DOHH2 (cell line): ENCODE results near the gene APLP2.

Source experiments
- H3F3A ChIP-seq: fragments of 200-600 bp; sonication (generic), shearing (Covaris generic); 2 replicates; pipeline ENCODE4 v1.6.0; 2016; ENCODE audit warnings: antibody characterized with exemption, mild to moderate bottlenecking; ENCODE audit not compliant: control insufficient read depth, insufficient read depth
- H3K27ac ChIP-seq: fragments of 200-600 bp; sonication (generic); 2 replicates; pipeline ENCODE4 v1.5.1; 2014; ENCODE audit warnings: low read depth, mild to moderate bottlenecking, low read length, moderate library complexity
- H3K27me3 ChIP-seq: fragments of 200-600 bp; sonication (generic); 2 replicates; pipeline ENCODE4 v1.6.1; 2014; ENCODE audit warnings: mild to moderate bottlenecking, low read length, mixed read lengths; ENCODE audit not compliant: control insufficient read depth
- H3K36me3 ChIP-seq: fragments of 200-600 bp; sonication (generic); 2 replicates; pipeline ENCODE4 v1.6.1; 2014; ENCODE audit warnings: mild to moderate bottlenecking, low read length, moderate library complexity, mixed read lengths; ENCODE audit not compliant: control insufficient read depth
- H3K4me1 ChIP-seq: fragments of 200-600 bp; sonication (generic); 2 replicates; pipeline ENCODE4 v1.6.1; 2014; ENCODE audit warnings: mild to moderate bottlenecking, low read length, mixed read lengths; ENCODE audit not compliant: control insufficient read depth
- H3K4me2 ChIP-seq: fragments of 200-600 bp; sonication (generic); 2 replicates; pipeline ENCODE4 v1.6.0; 2014; ENCODE audit warnings: mild to moderate bottlenecking, low read length, moderate library complexity
- H3K4me3 ChIP-seq: fragments of 200-600 bp; sonication (generic); 2 replicates; pipeline ENCODE4 v1.5.1; 2014; ENCODE audit warnings: mild to moderate bottlenecking, low read length, mixed read lengths
- H3K79me2 ChIP-seq: fragments of 200-600 bp; sonication (generic); 2 replicates; pipeline ENCODE4 v1.6.1; 2014; ENCODE audit warnings: mild to moderate bottlenecking, low read length, mixed read lengths; ENCODE audit not compliant: control insufficient read depth
- H3K9me2 ChIP-seq: fragments of 200-600 bp; sonication (generic); replicated peaks from 2 replicates; pipeline ENCODE4 v1.6.1; 2014; ENCODE audit warnings: mild to moderate bottlenecking, low read length, mixed read lengths; ENCODE audit not compliant: control insufficient read depth
- H3K9me3 ChIP-seq: fragments of 200-600 bp; sonication (generic); 2 replicates; pipeline ENCODE4 v1.6.1; 2014; ENCODE audit warnings: antibody characterized with exemption, low read length, mixed read lengths; ENCODE audit not compliant: control insufficient read depth, insufficient read depth
- H4K20me1 ChIP-seq: fragments of 200-600 bp; sonication (generic); 2 replicates; pipeline ENCODE4 v1.6.0; 2014; ENCODE audit warnings: low read depth, mild to moderate bottlenecking, antibody characterized with exemption, low read length, moderate library complexity; ENCODE audit not compliant: control insufficient read depth, insufficient read depth
- EZH2phosphoT487 ChIP-seq: fragments of 200-600 bp; sonication (generic); IDR thresholded peaks from 2 replicates; pipeline ENCODE4 v1.6.1; 2017; ENCODE audit warnings: borderline replicate concordance, mild to moderate bottlenecking, antibody characterized with exemption, low read length, moderate library complexity, mixed read lengths
- TF ChIP-seq, protein P1 (sequence below): fragments of 200-600 bp; sonication (generic); IDR thresholded peaks from one replicate; pipeline ENCODE4 v1.5.1; 2014; ENCODE audit warnings: antibody characterized with exemption, mild to moderate bottlenecking, low read depth, low read length; ENCODE audit not compliant: poor library complexity, severe bottlenecking

APLP2 gene

DNA sequence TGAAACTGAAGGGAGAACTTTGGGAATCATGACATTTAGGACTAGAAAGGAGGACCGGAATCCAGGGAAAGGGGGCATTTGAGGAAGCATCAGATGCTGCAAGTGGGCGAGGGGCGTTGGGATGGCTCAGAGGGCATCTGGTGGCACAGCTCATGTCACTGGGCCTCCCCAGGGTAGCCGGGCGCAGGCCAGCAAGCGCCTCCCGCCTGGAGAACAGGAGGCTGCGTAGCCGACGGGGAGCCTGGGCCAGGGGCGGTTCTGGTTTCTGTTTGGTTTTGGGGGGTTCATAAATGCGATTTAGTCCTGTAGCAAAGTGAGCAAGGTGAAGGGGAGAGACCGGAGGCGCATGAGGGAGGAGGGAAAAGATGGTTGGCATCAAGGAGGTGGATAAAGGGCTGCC lies 89.4 kb downstream of the APLP2 start:
- Histone ChIP-seq H3K36me3 (peaks cover 42% of the 10 kb centered on the region), H3K27me3 (0 out of 2 replicates have a peak, but pooled peaks cover 3% of the 10 kb centered on the region), H3K4me1 (peaks cover 52% of the 10 kb centered on the region), H3F3A (peaks cover 22% of the 10 kb centered on the region), H3K9me3 (no peaks in the 10 kb centered on the region), H4K20me1 (peaks cover 11% of the 10 kb centered on the region), H3K9me2 (no peaks in the 10 kb centered on the region), H3K4me2 (peak overlapping the region; percentile 43), H3K27ac (no peak overlapping the region), H3K79me2 (peaks cover 43% of the 10 kb centered on the region), H3K4me3 (peak overlapping the region; percentile 76)
- no peak for TF ChIP-seq EZH2phosphoT487
- TF ChIP-seq, protein P1, sequence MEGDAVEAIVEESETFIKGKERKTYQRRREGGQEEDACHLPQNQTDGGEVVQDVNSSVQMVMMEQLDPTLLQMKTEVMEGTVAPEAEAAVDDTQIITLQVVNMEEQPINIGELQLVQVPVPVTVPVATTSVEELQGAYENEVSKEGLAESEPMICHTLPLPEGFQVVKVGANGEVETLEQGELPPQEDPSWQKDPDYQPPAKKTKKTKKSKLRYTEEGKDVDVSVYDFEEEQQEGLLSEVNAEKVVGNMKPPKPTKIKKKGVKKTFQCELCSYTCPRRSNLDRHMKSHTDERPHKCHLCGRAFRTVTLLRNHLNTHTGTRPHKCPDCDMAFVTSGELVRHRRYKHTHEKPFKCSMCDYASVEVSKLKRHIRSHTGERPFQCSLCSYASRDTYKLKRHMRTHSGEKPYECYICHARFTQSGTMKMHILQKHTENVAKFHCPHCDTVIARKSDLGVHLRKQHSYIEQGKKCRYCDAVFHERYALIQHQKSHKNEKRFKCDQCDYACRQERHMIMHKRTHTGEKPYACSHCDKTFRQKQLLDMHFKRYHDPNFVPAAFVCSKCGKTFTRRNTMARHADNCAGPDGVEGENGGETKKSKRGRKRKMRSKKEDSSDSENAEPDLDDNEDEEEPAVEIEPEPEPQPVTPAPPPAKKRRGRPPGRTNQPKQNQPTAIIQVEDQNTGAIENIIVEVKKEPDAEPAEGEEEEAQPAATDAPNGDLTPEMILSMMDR: no peak

DNA sequence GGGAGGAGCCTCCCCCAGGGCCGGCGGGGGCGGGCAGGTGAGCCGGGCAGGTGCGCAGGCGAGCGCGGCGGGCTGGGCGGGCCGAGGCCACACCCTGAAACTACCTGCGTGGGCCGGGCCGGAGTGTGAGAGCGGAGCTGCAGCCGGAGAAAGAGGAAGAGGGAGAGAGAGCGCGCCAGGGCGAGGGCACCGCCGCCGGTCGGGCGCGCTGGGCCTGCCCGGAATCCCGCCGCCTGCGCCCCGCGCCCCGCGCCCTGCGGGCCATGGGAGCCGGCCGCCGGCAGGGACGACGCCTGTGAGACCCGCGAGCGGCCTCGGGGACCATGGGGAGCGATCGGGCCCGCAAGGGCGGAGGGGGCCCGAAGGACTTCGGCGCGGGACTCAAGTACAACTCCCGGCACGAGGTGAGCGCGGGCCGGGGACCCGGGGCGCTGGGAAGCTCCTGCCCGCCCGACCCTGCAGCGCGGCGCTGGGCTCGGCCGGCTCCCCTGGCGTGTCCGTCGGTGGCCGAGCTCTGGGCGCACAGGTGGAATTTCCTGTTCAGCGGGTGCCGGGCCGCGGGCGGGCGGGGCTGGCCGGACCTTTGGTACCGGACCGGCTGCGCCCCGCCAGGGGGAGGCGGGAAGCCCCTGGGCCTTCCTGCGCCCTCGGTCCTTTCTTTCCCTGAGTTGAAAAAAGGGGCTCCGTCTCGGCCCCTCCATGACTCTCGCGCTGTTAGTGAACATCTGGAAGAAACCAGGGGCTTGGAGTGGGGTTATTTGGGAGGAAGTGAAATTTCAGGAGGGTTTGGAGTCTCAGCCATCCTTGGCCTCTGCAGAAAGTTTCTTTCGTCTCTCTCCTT lies 90.2 kb downstream of the APLP2 start, which contains the start of gene ST14:
Gene ST14 (plus strand): TSS at position 126 of the 841 bp plus-strand sequence. CDS start 198 bp downstream, at position 324.
- Histone ChIP-seq H3K4me1 (peaks cover 52% of the 10 kb centered on the region), H3F3A (peaks cover 22% of the 10 kb centered on the region), H3K79me2 (peaks cover 51% of the 10 kb centered on the region), H3K4me2 (peak within 1 kb of the TSS; percentile 91), H3K27ac (peak within 1 kb of the TSS; percentile 81), H3K9me2 (no peaks in the 10 kb centered on the region), H3K36me3 (peaks cover 46% of the 10 kb centered on the region), H3K9me3 (no peaks in the 10 kb centered on the region), H3K27me3 (0 out of 2 replicates have a peak, but pooled peaks cover 3% of the 10 kb centered on the region), H3K4me3 (peak within 1 kb of the TSS; percentile 76), H4K20me1 (peaks cover 11% of the 10 kb centered on the region)
- TF ChIP-seq EZH2phosphoT487: no peak

DNA sequence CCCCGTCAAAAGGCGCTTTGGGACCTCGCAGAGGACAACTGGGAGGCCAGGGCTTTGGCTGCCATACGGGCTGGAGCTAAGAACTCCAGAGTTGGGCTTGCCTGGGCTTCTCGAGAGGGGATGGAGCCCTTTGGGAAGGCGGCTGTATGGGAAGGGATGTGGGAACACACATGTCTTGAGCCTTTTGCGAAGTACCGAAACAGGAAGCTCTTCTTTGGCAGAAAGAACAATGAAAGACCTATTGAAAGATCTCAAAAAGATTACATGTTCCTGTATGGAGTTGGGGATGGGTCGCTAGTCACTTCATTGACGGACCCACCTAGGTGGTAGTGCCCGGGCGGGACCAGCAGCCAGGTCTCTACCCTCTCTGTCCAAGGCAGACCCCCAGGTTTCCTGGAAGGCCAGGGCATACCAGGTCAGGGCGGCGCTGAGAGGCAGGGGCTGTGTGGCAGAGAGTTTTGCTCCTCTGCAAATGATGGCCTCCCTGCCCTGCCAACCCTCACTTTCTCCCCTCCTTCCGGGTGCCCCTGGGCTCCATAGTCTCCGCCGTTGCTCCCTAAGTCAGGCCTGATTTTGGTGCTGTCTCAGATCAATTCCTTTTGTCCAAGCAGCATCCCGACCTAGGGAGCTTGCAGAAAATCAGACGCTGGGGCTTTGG lies 90.9 kb downstream of the APLP2 start:
- H3F3A ChIP-seq: peaks cover 29% of the 10 kb centered on the region
- H3K79me2 ChIP-seq: peaks cover 58% of the 10 kb centered on the region
- peaks cover 53% of the 10 kb centered on the region for H3K4me1 ChIP-seq
- H4K20me1 ChIP-seq: peaks cover 15% of the 10 kb centered on the region
- H3K4me2 ChIP-seq: peak overlapping the region; percentile 91
- TF ChIP-seq, protein P1: no peak
- no peak for TF ChIP-seq EZH2phosphoT487
- H3K27me3 ChIP-seq: 0 out of 2 replicates have a peak, but pooled peaks cover 3% of the 10 kb centered on the region
- no peaks in the 10 kb centered on the region for H3K9me3 ChIP-seq
- no peaks in the 10 kb centered on the region for H3K9me2 ChIP-seq
- H3K36me3 ChIP-seq: peaks cover 53% of the 10 kb centered on the region
- H3K4me3 ChIP-seq: peak overlapping the region; percentile 76
- H3K27ac ChIP-seq: peak overlapping the region; percentile 81
